HepG2 (cell line): ENCODE results near the gene ARAP3. TPM values are rescaled to one million over a fixed set of nuclear protein-coding genes. Genes with fewer than 3 reads are reported as not detected.

Experiments
- BCL6 ChIP-seq: IDR thresholded peaks from 2 replicates; pipeline ENCODE4 v1.6.1; 2016; ENCODE audit warnings: missing genetic modification reagents, missing compliant biosample characterization
- CREB1 ChIP-seq, 2 experiments: fragments of 450-650 bp in 1 of 2; IDR thresholded peaks; 2 replicates each; pipeline ENCODE4 v1.6.1; 2016 to 2017; ENCODE audit warnings: control low read depth in 1 of 2, mild to moderate bottlenecking in 1 of 2, missing compliant biosample characterization in 1 of 2, missing genetic modification characterization in 1 of 2
- ELF4 ChIP-seq: sonication (generic); formaldehyde crosslinking; IDR thresholded peaks from 2 replicates; pipeline ENCODE4 v1.5.0; 2020; ENCODE audit warnings: missing genetic modification reagents, mild to moderate bottlenecking, moderate library complexity, borderline replicate concordance
- GMEB1 ChIP-seq: sonication (generic); formaldehyde crosslinking; IDR thresholded peaks from 2 replicates; pipeline ENCODE4 v1.5.1; 2020; ENCODE audit warnings: missing genetic modification reagents, mild to moderate bottlenecking, borderline replicate concordance
- GTF2F1 ChIP-seq: fragments of 150-350 bp; IDR thresholded peaks from 2 replicates; pipeline ENCODE4 v1.6.1; 2014; ENCODE audit warnings: low read length
- HIC2 ChIP-seq: sonication (generic); formaldehyde crosslinking; IDR thresholded peaks from 2 replicates; pipeline ENCODE4 v1.9.0; 2022; ENCODE audit warnings: low read depth, missing genetic modification reagents
- MXD3 ChIP-seq: IDR thresholded peaks from 2 replicates; pipeline ENCODE4 v1.6.1; 2016; ENCODE audit warnings: mild to moderate bottlenecking, missing biosample characterization, missing genetic modification reagents
- NR2F2 ChIP-seq: IDR thresholded peaks from 2 replicates; pipeline ENCODE4 v1.6.1; 2012; ENCODE audit warnings: low read depth, inconsistent platforms, borderline replicate concordance
- PBX2 ChIP-seq: IDR thresholded peaks from 2 replicates; pipeline ENCODE4 v1.6.1; 2016; ENCODE audit warnings: control low read depth
- PCBP1 ChIP-seq: fragments of 200-400 bp; formaldehyde crosslinking; IDR thresholded peaks from 2 replicates; pipeline ENCODE4 v1.6.1; 2017; ENCODE audit warnings: mild to moderate bottlenecking, low read depth, low read length, borderline replicate concordance
- POGK ChIP-seq: sonication (generic); formaldehyde crosslinking; conservative IDR thresholded peaks from 2 replicates; pipeline ENCODE4 v1.8.0; 2022; ENCODE audit warnings: mild to moderate bottlenecking, moderate library complexity, missing genetic modification reagents
- POLR2AphosphoS5 ChIP-seq: IDR thresholded peaks from 2 replicates; pipeline ENCODE4 v1.6.1; 2012; ENCODE audit warnings: low read depth, low read length
- SRF ChIP-seq: IDR thresholded peaks from 2 replicates; pipeline ENCODE4 v1.6.1; 2011; ENCODE audit warnings: mild to moderate bottlenecking, low read depth, low read length, moderate library complexity
- TGIF2 ChIP-seq: IDR thresholded peaks from 2 replicates; pipeline ENCODE4 v1.6.1; 2016; ENCODE audit warnings: control low read depth, missing compliant biosample characterization
- THAP11 ChIP-seq: IDR thresholded peaks from 2 replicates; pipeline ENCODE4 v1.6.1; 2016; ENCODE audit warnings: missing biosample characterization, missing genetic modification reagents
- ZBTB39 ChIP-seq: sonication (generic); formaldehyde crosslinking; IDR thresholded peaks from 2 replicates; pipeline ENCODE4 v1.5.0; 2020; ENCODE audit warnings: missing genetic modification reagents
- ZFP37 ChIP-seq: sonication (generic); formaldehyde crosslinking; IDR thresholded peaks from 2 replicates; pipeline ENCODE4 v1.4.0; 2020; ENCODE audit warnings: missing genetic modification reagents, borderline replicate concordance
- ZNF17 ChIP-seq: sonication (generic); formaldehyde crosslinking; IDR thresholded peaks from 2 replicates; pipeline ENCODE4 v1.5.0; 2020; ENCODE audit warnings: mild to moderate bottlenecking, missing genetic modification reagents
- ZNF724P ChIP-seq: sonication (generic); formaldehyde crosslinking; IDR thresholded peaks from 2 replicates; pipeline ENCODE4 v1.8.0; 2022; ENCODE audit warnings: missing genetic modification reagents, borderline replicate concordance
- ZNF891 ChIP-seq: sonication (generic); formaldehyde crosslinking; IDR thresholded peaks from 2 replicates; pipeline ENCODE4 v1.5.0; 2020; ENCODE audit warnings: mild to moderate bottlenecking, missing genetic modification reagents
- polyA plus RNA-seq, 8 experiments: library from polyadenylated mRNA; depleted of rRNA in 3 of 8; stranded (reverse) in 7 of 8; unstranded in 1 of 8; fragments of >200 nt; fragmentation: Illumina TruSeq in 4 of 8; extraction: Trizol in 4 of 8; gene quantifications; 2 replicates each; pipeline versions ENCODE4 v1.2.1 to v1.2.3, GENCODE V29; 2011 to 2016; ENCODE audit warnings: low read depth in 4 of 8, missing spikeins in 1 of 8, mixed read lengths in 1 of 8; ENCODE audit not compliant: insufficient read depth in 1 of 8
- total RNA-seq, 5 experiments: library from RNA; depleted of rRNA; stranded (reverse); fragments of >200 nt; fragmentation: Illumina TruSeq; extraction: Trizol; gene quantifications; 2 replicates each; pipeline ENCODE4 v1.2.3, GENCODE V29; 2016; ENCODE audit warnings: low read depth in 1 of 5

ARAP3 gene
- total and polyA plus RNA-seq, 2 of the 13 experiments (the other 11 are each of a cell fraction or from before 2014, with no cell fraction given) = 0.25 TPM; not detected in 1

- TF ChIP-seq HIC2 (CRISPR knock-in tag) = no peak
- no peak for TF ChIP-seq ZBTB39 (CRISPR knock-in tag)
- TF ChIP-seq PCBP1 = no peak
- TF ChIP-seq NR2F2 = no peak
- no peak for TF ChIP-seq ZFP37 (CRISPR knock-in tag)
- peak; percentile 74 for TF ChIP-seq SRF
- TF ChIP-seq ZNF724P = no peak
- TF ChIP-seq ELF4 (CRISPR knock-in tag) = no peak
- TF ChIP-seq POLR2AphosphoS5 = no peak
- TF ChIP-seq BCL6 (CRISPR knock-in tag) = 0 out of 2 replicates have a peak, but pooled peaks have one; percentile 18
- TF ChIP-seq TGIF2 = peak; percentile 32; the same call in 1 of the 2 replicates
- TF ChIP-seq MXD3 (CRISPR knock-in tag) = no peak
- TF ChIP-seq THAP11 (CRISPR knock-in tag) = 0 out of 2 replicates have a peak, but pooled peaks have one; percentile 53
- no peak for TF ChIP-seq ZNF891 (CRISPR knock-in tag)
- TF ChIP-seq ZNF17 (CRISPR knock-in tag) = no peak
- TF ChIP-seq POGK (CRISPR knock-in tag) = no peak
- TF ChIP-seq GTF2F1 = no peak
- TF ChIP-seq PBX2 (CRISPR knock-in tag) = no peak
- TF ChIP-seq GMEB1 (CRISPR knock-in tag) = no peak
- no peak for TF ChIP-seq CREB1 (IDR thresholded peaks at IDR 0.05)
- peak; percentile 67 for TF ChIP-seq CREB1 (CRISPR knock-in tag; IDR thresholded peaks at IDR 0.05)
These were observed 63.8 kb downstream of the ARAP3 start (continued) for GRCh38 chr5:141618030-141618803.
